Testis (tissue), 2 donors: ENCODE data around the gene ARFGEF3.

Experiments
- POLR2A ChIP-seq: fragments of 450-650 bp; IDR thresholded peaks from one replicate; pipeline ENCODE4 v1.6.1; 2017; ENCODE audit warnings: antibody characterized with exemption, mild to moderate bottlenecking, moderate library complexity
- TF ChIP-seq, protein P1 (sequence below), 3 experiments: fragments of 450-650 bp in 2 of 3; fragments of 200-600 bp in 1 of 3; sonication (generic) in 1 of 3; IDR thresholded peaks; one replicate each; pipeline ENCODE4 v1.5.1; 2016 to 2019; ENCODE audit warnings: antibody characterized with exemption in 3 of 3, mild to moderate bottlenecking in 2 of 3, moderate library complexity in 1 of 3

DNA sequence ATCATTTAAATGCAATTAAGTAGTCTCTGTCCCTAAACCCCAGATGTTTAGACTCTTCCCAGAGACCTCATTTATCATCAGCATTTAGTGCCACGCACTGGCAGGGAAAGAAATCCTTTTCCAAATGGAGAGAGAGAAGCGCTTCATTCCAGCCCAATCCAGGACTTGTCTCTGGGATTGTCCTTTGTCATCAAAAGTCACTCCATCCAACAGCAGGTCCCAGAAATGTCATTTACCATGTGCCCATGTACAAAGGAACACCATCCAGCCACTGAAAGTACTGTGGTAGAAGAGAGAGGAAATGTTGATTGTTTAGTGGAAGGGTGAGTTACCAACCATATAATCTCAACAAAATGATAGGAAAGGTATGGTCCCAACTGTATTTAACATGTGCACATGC lies 149.1 kb downstream of the ARFGEF3 start:
- TF ChIP-seq, protein P1, sequence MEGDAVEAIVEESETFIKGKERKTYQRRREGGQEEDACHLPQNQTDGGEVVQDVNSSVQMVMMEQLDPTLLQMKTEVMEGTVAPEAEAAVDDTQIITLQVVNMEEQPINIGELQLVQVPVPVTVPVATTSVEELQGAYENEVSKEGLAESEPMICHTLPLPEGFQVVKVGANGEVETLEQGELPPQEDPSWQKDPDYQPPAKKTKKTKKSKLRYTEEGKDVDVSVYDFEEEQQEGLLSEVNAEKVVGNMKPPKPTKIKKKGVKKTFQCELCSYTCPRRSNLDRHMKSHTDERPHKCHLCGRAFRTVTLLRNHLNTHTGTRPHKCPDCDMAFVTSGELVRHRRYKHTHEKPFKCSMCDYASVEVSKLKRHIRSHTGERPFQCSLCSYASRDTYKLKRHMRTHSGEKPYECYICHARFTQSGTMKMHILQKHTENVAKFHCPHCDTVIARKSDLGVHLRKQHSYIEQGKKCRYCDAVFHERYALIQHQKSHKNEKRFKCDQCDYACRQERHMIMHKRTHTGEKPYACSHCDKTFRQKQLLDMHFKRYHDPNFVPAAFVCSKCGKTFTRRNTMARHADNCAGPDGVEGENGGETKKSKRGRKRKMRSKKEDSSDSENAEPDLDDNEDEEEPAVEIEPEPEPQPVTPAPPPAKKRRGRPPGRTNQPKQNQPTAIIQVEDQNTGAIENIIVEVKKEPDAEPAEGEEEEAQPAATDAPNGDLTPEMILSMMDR (IDR thresholded peaks at IDR 0.05): no peak
- no peak for TF ChIP-seq POLR2A
